GM21390 (cell line): Measurements from ENCODE around the gene MTHFD2L.
"Not testable (repeated sequence)": the region's sequence is repeated elsewhere in the genome, so short reads cannot be mapped to it uniquely, and the experiment has no call there.

Experiments used
- ATAC-seq: cut with Tn5 transposase; IDR thresholded peaks from one replicate; pipeline ENCODE4 v1.9.1; 2021; ENCODE audit not compliant: unreplicated experiment

Gene MTHFD2L

DNA sequence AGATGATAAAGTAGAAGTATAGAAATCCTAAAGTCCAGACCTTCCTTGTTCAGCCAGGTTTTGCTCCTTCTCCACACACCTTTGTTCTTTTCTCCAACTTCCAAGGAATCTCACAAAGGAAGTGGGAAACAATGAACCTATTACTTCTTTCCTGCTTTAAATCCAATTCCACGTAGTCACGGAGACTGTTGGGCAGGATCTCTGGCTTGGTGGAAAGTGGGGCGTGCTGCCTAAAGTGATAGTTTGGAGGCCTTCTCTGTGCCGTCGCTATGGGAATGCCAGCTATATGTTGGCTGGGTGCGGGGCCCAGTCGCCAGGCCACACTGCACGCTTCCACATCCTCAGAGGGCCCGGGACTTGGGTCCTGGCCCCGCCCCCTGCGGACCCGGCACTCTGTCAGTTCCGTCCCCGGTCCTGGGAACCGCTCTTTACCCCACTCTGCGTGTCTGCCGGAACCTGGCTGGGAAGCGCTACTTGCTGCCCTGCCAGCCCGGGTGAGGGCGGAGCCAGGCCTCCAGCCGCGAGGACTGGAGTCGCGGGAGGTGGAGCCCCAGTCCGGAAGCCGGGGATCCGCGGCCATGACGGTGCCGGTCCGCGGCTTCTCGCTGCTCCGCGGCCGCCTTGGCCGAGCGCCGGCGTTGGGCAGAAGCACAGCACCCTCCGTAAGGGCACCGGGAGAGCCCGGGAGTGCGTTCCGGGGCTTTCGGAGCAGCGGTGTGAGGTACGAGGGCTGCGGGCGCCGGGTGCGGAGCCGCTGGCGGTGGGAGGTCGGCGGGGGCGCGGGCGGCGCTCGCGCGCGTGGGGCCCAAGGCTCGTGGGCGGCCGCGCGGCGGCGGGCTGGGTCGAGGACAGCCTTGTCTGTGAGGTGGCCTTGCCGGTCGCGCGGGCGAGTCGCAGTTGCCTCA is at the start of gene MTHFD2L:
Gene MTHFD2L, plus strand, starts transcription at position 558 of the 905 bp plus-strand sequence. Its CDS starts 21 bp downstream, at position 579.
- peak; percentile 99 for ATAC-seq

DNA sequence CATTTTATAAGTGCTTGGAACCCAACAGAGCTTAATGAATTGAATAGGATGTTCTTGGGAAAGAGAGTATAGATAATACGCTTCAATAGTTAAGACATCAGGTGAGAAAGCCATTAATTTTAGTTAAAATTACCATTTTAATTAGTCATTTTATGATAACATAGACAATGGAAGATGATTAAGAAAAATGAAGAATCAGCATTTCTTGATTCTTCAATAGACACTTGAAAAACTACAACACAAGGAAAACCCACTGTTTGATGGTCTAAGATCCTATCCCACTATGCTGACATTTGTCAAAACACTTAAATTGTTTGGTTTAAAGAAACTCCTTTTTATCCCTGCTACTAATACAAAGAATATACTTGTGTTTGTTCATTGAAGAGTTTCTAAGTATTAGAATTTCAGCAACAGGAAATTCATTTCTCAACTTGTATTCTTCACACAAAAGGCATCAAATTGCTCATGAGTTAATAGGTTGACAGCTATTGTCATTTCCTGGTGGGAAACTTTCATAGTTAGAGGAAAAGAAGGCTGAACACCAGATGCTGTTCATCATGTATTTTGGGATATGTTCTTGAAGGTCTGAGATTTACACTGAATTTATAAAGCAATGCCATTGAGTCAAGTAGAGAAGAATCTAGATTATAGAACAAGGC is 49.3 kb upstream of the MTHFD2L start:
- ATAC-seq, result no peak

DNA sequence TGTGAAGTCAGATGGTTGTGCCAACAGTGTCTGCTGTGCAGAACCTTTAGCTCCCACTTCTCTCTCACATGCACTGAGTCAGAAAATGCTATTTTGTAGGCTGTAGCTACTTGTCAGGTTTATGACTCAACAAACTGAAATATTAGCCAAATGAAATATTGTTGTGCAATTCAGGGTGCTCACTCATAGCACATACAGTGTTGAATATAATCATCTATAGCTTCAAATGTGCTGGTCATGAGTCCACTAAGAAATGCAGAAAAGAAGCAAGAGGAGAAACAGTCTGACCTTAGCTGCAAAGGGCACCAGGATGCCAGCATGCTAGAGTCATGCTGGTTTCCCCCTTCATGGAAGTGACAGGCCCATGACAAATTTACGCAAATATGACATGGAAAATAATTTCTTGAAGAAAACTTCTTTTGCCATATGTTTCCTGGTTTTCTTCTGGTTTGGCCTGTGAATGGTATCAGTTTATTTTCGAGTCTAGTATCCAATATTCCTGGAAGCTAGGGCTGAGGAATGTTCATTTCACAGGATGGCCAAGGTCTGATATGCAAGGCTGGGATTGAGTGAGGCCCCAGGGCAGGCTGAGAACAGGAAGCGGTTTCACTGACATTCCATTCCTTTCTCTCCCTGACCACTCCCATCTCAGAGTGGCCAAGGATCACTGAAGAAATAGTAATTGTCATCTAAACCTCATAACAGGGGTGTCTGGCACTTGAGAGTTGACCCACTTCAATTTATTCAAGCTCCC is 48.6 kb upstream of the MTHFD2L start:
- ATAC-seq, result no peak

DNA sequence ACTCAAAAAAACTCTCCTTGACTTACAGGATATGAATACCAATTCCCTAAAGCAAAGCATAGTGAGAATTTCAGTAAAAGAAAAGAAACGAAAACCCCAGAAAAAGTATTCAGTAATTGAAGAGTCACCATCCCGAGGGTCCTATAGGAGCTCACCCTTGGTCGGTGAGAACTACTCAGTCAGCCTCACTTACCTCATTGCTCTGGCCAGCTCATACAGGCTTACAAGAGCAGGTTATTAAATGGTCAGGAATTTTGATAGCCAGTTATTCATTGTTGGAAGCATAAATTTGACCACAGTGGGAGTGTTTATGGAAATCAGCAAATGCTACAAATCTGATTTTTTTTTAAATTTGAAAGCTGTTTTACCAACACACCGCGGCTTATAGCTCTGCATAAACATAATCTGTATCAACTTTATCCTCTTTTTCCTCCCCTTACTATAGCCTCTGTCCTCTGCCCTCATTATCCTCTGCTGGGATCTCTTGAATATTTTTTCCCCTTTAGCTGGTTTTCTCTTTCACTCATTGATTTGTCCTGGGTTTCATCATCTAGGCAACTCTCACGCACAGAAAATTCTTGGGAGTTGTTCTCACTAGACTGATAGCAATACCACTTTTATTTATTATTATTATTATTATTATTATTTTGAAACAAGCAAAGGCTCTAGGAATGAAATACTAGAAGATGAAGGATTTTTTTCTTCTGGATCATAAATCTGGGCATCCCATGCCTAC is 47.9 kb upstream of the MTHFD2L start:
- ATAC-seq, result no peak

DNA sequence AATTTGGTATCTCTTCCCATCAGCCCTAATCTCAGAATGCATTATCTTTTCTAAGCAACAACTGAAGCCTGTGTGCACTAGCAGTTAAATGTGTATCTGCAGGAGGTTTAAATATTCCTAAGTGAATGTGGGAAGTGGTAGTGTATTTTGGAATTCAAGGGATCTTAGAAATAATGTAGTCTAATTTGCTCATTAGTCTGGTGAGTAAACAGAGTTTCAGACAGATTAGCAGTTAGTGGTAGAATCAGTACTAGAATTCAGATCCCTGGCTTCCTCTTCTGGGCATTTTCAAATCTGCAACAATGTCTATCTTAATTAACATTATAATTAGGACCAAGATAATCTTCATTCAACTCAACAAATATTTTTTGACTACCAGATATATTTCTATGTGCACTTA is 47.2 kb upstream of the MTHFD2L start:
- no peak for ATAC-seq

DNA sequence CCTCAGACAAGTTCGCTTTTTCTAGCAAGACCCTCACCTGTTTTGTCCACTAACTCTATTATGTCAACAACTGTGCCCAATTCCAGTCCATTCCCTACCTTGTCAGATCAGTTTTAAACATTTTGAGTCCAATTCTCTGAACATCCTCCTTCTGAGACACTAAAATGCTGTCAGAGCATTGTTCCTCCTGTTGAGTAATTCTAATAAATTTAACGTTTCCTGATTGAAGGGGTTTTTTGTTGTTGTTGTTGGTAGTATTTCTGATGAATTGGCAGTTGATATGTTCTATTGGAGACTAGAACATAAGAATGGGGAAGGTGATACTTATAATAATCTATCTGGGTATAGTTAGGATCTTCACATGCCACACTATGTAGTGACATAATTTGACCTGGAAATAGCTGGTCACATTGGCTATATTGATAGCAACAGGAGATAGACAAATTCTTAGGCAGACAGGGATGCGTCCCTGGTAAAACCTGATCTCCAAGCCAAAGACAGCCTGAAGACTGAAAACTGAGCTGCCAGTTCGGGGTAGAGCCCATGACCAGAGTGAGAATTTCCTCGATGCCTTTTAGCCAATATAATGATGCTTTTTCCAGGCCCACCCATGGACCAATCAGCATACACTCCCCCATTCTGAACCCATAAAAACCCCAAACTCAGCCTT is 46.5 kb upstream of the MTHFD2L start:
- no peak for ATAC-seq

DNA sequence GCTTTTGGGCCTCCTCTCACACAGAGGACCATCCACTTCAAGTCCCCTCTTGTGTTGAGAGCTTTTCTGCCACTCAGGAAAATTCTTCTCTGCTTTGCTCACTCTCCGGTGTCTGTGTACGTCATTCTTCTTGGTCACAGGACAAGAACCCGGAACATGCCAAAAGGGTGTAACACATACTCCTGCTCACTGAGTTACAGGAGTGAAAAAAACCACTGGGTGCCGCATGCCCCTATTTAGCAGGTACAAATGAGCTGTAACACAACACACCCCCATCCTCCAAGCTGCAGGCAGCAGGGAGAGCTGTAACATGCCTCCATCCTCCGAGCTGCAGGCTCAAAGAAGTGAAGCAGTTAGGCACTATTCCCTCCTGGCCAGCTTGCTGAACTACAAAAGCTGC is 45.9 kb upstream of the MTHFD2L start:
- ATAC-seq, result no peak

DNA sequence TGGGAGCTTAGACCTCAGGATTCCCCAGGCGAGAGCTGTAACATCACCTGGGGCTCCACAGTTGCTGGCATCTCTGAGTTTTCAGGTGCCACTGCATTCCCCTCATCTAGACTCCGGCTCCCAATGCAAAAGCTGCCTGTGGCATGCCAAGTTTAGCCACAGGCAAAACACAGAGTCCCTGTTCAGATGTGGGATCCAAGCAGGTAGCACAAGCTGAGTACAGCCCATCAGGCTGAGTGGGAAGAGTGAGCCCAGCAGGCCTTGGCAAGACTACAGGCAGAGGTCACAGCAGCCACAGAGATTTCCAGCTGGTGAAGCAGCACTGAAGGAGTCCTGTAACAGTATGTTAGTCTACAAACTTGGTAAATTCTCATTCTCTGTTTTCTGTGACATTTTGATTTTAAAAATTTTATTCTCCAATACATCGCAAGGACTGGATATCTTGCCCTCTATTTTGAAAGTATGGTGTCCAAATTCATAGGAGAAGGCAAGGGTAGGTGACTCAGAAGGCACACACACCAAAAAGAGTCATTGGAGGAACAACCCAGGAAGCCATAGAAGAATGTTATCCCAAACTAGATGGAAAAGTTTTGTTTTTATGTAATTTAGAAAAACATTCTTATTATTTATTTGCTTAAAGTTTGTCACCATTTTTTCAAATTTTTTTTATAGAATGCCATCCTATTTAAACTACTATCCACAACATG is 45.4 kb upstream of the MTHFD2L start:
- ATAC-seq, result no peak

DNA sequence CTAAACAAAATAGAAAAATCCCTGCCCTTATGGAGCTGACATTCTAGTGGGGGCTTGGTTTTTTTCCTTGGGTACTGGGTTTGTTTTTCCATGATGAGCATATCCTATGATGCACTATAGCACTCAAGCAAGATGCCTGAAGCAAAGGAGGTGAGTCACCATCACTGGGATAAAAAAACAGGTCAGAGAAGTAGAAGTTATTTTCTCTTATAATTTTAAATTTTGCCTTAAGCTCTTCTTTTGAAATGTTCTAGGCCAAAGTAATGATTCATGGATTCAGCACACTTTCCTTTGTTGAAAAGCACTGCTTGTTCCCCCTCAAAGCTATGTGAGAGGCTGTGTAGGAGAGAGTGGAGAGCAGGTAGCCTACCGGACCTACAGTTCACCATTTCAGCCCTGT is 43.7 kb upstream of the MTHFD2L start:
- no peak for ATAC-seq

DNA sequence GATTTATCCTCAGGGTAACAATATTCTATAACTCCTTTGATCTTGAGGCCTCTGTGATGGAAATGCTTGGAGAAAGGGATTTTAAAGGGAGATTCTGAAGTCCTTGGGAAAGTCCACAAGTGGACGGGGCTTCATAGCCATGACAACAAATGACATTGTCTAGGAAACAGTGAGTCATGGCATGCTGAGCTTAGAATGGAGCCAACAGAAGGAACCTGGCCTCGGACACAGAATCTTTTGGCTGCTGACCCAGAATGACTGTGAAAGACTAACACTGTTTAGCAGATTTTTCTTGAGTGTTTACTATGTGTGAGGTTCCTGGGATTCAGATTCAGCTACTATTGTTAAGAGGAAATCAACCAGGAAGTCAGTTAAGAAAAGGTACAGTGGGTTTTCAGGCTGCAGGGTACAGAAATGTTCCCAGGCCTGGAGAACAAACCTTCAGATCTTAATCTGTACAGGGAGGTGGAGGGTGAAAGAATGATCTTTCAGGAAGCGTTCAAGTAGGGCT is 40.8 kb upstream of the MTHFD2L start:
- no peak for ATAC-seq

DNA sequence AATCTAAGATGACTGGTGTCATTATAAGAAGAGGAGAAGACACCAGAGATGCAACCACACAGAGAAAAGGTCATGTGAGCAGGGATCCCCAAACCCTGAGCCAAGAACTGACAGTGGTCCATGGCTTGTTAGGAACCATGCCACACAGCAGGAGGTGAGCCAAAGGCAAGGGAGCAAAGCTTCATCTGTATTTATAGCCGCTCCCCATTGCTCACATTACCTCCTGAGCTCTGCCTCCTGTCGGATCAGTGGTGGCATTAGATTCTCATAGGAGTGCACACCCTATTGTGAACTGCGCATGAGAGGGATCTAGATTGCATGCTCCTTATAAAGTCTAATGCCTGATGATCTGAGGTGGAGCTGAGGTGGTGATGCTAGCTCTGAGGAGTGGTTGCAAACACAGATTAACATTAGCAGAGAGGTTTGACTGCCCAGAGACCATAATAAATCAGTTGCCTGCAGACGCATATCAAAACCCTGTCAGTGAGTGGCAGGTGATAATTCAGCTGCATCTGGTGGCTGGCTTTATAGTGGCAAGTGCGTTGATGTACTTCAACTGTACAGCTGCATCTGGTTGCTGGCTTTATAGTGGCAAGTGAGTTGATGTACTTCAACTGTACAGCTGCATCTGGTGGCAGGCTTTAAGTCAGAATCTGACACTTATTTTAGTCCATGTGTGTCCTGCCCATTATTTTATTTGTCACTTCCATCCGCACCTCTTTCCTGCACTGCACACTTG is 39.1 kb upstream of the MTHFD2L start:
- ATAC-seq, result no peak

DNA sequence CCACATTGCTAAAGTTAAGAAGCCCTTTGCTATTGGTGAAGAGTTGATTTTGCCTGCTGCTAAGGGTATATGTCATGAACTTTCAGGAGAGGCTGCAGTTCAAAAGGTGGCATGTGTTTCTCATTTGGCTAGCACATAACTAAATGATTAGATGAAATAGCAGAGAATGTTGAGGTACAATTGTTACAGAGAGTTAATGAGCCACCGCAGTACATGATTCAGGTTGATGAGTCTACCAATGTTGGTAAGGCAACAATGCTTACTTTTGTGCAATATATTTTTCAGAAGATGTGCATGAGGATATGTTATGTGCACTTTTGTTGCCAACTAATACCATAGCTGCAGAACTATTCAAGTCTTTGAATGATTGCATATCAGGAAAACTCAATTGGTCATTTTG is 37.8 kb upstream of the MTHFD2L start:
- no peak for ATAC-seq

DNA sequence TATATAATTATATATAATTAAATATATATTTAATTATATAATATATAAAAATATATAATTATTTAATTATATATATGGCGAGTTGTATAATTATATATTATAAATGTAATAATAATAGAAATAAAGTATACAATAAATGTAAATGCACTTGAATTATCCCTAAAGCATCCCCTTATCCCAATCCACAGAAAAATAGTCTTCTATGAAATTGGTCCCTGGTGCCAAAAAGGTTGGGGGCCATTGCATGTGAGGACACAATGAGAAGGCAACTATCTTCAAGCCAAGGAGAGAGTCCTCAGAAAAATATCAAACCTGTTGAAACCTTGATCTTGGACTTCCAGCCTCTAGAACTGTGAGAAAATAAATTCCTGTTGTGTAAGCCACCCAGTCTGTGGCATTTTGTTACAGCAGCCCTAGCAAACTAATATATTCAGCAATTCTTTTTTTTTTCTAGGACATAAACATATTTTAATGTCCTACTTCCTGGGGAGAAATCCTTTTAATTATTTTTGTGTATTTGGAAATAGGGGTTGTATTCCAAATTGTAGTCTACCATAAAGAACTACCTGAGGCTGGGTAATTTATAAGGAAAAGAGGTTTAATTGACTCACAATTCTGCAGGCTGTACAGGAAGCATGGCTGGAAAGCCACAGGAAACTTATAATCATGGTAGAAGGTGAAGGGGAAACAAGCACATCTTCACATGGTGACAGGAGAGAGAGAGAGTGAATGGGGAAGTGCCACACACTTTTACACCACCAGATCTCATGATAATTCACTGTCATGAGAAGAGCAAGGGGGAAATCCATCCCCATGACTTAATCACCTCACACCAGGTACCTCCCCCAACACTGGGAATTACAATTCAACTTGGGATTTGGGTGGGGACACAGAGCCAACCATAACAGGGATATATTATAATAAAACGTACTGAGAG is 36.0 kb upstream of the MTHFD2L start:
- no peak for ATAC-seq

DNA sequence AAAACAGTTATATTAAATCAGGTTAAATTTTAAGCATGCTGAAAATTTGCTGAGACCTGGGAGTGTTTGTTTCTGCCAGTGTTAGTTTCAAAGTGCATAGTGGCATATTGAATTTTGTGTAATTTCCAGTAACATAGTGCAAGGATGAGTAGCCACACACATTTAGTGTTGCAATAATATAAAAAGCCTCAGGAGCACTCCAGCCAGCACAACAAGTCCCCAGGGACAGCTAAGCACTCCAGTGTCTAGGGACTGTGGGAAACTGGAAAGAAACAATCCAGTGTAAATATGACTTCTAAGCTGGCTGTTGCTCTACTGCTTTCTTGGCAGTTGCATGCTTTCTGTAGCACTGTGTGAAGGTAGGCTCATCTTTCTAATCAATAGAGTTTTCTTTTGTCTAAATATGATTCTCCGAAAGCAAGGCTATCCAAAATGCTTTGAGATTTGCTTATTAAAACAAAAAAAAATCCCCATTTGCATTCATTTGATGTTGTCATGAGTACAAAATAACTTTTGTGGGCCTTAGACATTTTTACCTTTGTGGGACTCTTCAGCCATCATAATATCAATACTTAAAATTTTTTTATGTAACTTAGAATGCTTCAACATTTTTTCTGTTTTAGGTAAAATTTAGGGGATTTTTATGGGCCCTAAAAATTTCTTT is 34.7 kb upstream of the MTHFD2L start:
- no peak for ATAC-seq

DNA sequence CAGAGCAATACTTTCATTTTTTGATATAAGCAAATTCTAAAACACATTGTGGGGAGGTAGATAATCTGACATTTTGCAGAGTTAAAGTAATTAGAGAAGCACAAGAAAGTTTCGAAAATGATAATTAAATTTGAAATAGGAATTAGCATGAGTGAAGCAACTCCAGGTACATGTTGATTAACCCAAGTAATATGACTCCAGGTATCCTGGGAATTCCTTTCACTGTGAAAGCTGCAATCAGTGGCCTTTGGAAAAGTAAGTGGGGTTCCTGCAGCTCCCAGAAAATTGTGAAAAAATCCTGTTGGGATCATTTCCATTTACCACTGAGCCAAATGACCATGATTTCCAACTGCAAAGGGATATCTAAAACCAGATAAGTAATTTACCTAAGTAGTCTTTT is 32.9 kb upstream of the MTHFD2L start:
- no peak for ATAC-seq

DNA sequence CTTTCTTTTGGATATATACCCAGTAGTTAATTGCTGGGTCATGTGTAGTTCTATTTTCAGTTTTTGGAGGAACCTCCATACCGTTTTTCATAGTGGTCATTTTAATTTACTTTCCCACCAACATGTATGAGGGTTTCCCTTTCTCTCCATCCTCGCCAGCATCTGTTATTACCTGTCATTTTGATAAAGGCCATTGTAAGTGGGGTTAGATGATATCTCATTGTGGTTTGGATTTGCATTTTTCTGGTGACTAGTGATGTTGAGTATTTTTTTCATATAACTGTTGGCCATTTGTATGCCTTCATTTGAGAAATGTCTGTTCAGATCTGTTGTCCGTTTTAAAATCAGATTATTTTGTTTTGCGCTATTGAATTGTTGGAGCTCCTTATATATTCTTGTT is 30.2 kb upstream of the MTHFD2L start:
- ATAC-seq, result no peak

DNA sequence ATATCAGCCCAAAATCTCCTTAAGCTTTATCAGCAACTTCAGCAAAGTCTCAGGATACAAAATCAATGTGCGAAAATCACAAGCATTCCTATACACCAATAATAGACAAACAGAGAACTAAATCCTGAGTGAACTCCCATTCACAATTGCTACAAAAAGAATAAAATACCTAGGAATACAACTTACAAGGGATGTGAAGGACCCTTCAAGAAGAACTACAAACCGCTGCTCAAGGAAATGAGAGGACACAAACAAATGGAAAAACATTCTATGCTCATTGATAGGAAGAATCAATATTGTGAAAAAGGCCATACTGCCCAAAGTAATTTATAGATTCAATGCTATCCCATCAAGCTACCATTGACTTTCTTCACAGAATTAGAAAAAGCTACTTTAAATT is 27.1 kb upstream of the MTHFD2L start:
- ATAC-seq, result not testable (repeated sequence)
